Colonic mucosa (tissue), 4 donors: ENCODE results near the gene RNF227. TPM values are rescaled to one million over a fixed set of nuclear protein-coding genes. Genes with fewer than 3 reads are reported as not detected.
A peak's percentile ranks its signal among the peaks of the same experiment; 100 is the strongest.

Source experiments
- DNase-seq: peaks from one replicate; pipeline ENCODE4 v3.0.0-alpha.2; 2020
- H3K27ac ChIP-seq: fragments of 200-600 bp; one replicate; pipeline ENCODE4 v1.8.0; 2021
- H3K27me3 ChIP-seq: fragments of 200-600 bp; one replicate; pipeline ENCODE4 v1.8.0; 2021
- H3K36me3 ChIP-seq: fragments of 200-600 bp; one replicate; pipeline ENCODE4 v1.8.0; 2021
- H3K4me1 ChIP-seq: fragments of 200-600 bp; one replicate; pipeline ENCODE4 v1.8.0; 2021; ENCODE audit warnings: mild to moderate bottlenecking
- H3K4me3 ChIP-seq: fragments of 200-600 bp; one replicate; pipeline ENCODE4 v1.8.0; 2021
- H3K9ac ChIP-seq, 2 donors: one replicate each; pipeline ENCODE4 v1.7.0; 2013; ENCODE audit warnings: control low read depth in 2 of 2, low read depth in 2 of 2, low read length in 2 of 2
- H3K9me3 ChIP-seq: fragments of 200-600 bp; one replicate; pipeline ENCODE4 v1.8.0; 2021
- CTCF ChIP-seq: fragments of 200-600 bp; IDR thresholded peaks from one replicate; pipeline ENCODE4 v1.8.0; 2022; ENCODE audit warnings: antibody characterized with exemption, mild to moderate bottlenecking
- intact Hi-C: fragments of 100-400 bp; cut with DNase I; formaldehyde crosslinking; loops from one replicate; pipeline ENCODE4 v1.14.1; 2022
- total RNA-seq, 2 donors: library from RNA; stranded (reverse); fragmentation: NEBNext Ultra II Directional in 1 of 2; extraction: Animal tissue kit (Norgen Biotek cat#: 25700) in 1 of 2; gene quantifications; one replicate each; pipeline ENCODE4 v1.2.1, GENCODE V29; 2021
- donor health status: healthy.
- donor health status: DM: no; HTN: no; CAD: no.
- donor health status: DM: no; HTN: no; CAD: no.

The RNF227 gene
- total RNA-seq, 2 donors from 2014 or later, result 2.8 to 3.0 TPM

- peak overlapping the region in 1 of 2 donors; percentile 46 for H3K9ac ChIP-seq
- no peaks in the 10 kb centered on the region for H3K4me1 ChIP-seq
- DNase-seq, result no peak
- no peaks in the 10 kb centered on the region for H3K36me3 ChIP-seq
- intact Hi-C loops, result no loop called here
- no peak for TF ChIP-seq CTCF
- H3K9me3 ChIP-seq, result no peaks in the 10 kb centered on the region
- H3K27ac ChIP-seq, result no peak overlapping the region
- H3K27me3 ChIP-seq, result no peaks in the 10 kb centered on the region
- no peak overlapping the region for H3K4me3 ChIP-seq
Measured at GRCh38 chr17:7880076-7880868, 35.8 kb downstream of the RNF227 start.

DNA sequence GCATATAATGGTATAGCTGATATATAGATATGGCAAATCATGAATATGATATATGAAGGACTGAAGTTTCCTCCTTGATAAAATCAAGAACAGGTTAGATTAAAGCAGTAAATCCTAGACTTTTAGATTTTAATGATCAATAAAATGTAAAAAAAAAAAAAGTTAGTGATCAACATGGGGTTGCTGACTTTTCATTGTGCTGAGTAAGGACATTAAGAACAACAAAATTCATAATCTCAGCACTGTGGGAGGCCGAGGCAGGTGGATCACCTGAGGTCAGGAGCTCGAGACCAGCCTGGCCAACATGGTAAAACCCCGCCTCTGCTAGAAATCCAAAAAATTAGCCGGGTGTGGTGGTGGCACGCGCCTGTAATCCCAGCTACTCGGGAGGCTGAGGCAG is 37.9 kb downstream of the RNF227 start:
- Histone ChIP-seq H3K27ac (no peak overlapping the region), H3K36me3 (no peaks in the 10 kb centered on the region), H3K9me3 (no peaks in the 10 kb centered on the region), H3K4me1 (no peaks in the 10 kb centered on the region), H3K4me3 (no peak overlapping the region), H3K27me3 (no peaks in the 10 kb centered on the region), H3K9ac (no peak overlapping the region)
- no peak for DNase-seq
- intact Hi-C loops, result no loop called here
- no peak for TF ChIP-seq CTCF

DNA sequence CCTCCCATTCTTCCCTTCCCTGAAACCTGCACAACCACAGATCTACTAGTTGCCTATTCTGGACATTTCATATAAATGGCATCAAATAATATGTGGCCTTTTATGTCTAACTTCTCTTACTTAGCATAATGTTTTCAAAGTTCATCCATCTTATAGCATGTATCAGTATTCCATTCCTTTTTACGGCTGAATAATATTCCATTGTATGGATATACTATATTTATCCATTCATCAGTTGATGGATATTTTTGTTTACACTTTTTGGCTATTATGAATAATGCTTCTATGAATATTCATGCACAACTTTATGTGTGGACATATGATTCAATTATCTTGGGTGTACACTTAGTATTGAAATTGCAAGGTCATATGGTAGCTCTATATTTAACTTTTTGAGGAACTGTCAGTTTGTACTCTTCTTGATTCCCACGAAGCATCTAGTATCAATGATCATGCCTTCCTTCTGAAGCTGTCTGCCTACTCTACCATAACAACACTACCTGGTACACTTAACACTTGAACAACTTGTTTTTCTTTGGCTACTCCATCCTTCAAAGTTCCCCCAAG is 40.2 kb downstream of the RNF227 start:
- Histone ChIP-seq H3K27me3 (no peaks in the 10 kb centered on the region), H3K36me3 (no peaks in the 10 kb centered on the region), H3K9ac (no peak overlapping the region), H3K4me3 (no peak overlapping the region), H3K9me3 (no peaks in the 10 kb centered on the region), H3K4me1 (no peaks in the 10 kb centered on the region), H3K27ac (no peak overlapping the region)
- intact Hi-C loops, result no loop called here
- DNase-seq, result no peak
- no peak for TF ChIP-seq CTCF

DNA sequence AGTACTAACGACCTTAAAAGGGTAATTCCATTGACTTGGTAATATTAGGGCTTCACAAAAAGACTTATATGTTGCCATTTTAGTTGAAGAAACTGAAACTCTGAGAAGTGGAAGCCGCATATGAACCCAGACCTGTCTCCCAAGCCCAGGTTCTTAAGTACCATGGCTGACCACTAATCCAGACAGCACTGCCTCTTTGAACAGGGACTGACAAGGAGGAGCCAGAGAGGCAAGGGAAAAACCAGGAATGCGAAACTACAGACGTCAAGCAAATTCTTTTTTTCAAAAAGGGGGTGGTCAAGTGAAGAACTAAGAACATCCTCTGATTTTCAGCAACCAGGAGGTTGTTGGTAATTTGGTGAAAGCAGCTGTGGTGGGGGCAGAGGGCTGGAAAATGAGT is 43.0 kb downstream of the RNF227 start:
- H3K36me3 ChIP-seq, result no peaks in the 10 kb centered on the region

DNA sequence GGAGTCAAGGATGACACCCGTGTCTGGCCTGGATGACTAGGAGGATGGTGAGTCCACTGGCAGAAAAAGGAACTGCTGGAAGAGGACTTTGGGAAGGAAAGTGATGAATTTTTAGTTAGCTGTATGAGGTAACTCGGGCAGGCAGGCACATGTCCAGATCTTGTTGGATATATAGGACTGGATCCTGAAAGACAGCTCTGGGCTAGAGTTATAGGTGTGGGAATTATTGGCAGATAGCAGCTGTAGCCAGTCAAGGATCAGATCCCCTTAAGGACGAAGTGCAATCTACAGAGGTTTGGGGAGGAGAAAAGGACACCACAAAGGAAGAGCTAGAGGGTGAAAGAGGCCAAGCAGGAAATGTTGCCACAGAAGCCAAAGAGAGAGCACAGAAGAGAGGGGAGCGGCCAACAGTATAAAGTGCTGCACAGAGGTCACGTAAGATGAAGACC is 48.2 kb downstream of the RNF227 start:
- H3K4me3 ChIP-seq, result no peak overlapping the region
- no peaks in the 10 kb centered on the region for H3K9me3 ChIP-seq
- DNase-seq, result no peak
- no peaks in the 10 kb centered on the region for H3K27me3 ChIP-seq
- intact Hi-C loops, result no loop called here
- H3K36me3 ChIP-seq, result no peaks in the 10 kb centered on the region
- no peak for TF ChIP-seq CTCF
- H3K4me1 ChIP-seq, result no peaks in the 10 kb centered on the region
- no peak overlapping the region for H3K27ac ChIP-seq
- H3K9ac ChIP-seq, result peak overlapping the region; percentile 2 to 9

More for the DNA sequence above, 43.0 kb downstream of the RNF227 start:
- H3K9ac ChIP-seq, result no peak overlapping the region
- H3K27ac ChIP-seq, result no peak overlapping the region
- H3K4me1 ChIP-seq, result no peaks in the 10 kb centered on the region
- no peak for TF ChIP-seq CTCF
- no peak for DNase-seq
- intact Hi-C loops, result loop anchor here (5.0 kb wide), 1 partner anchor 174 kb away; no protein-coding TSS in a partner anchor
- H3K9me3 ChIP-seq, result no peaks in the 10 kb centered on the region
- H3K27me3 ChIP-seq, result no peaks in the 10 kb centered on the region
- no peak overlapping the region for H3K4me3 ChIP-seq
